GM19438 (cell line): ENCODE results near the gene CDC42BPA.
"Not testable (repeated sequence)": the region's sequence is repeated elsewhere in the genome, so short reads cannot be mapped to it uniquely, and the experiment has no call there.

ENCODE experiments used
- ATAC-seq: cut with Tn5 transposase; IDR thresholded peaks from one replicate; pipeline ENCODE4 v1.9.1; 2021; ENCODE audit warnings: low read depth; ENCODE audit not compliant: unreplicated experiment

Gene CDC42BPA

GRCh38 chr1:227009937-227010336 is 308.4 kb downstream of the CDC42BPA start:
- no peak for ATAC-seq

GRCh38 chr1:227006226-227006796 is 312.0 kb downstream of the CDC42BPA start:
- no peak for ATAC-seq

- ATAC-seq, result no peak
Observed at GRCh38 chr1:227004796-227005195, 313.5 kb downstream of the CDC42BPA start.

GRCh38 chr1:227003165-227003564 is 315.1 kb downstream of the CDC42BPA start:
- ATAC-seq, result no peak

GRCh38 chr1:227002531-227003049 is 315.7 kb downstream of the CDC42BPA start:
- ATAC-seq, result no peak

- not testable (repeated sequence) for ATAC-seq
Observed at GRCh38 chr1:226999579-226999978, 318.7 kb downstream of the CDC42BPA start.

- peak; percentile 82 for ATAC-seq
Observed at GRCh38 chr1:226995365-226996332, 322.6 kb downstream of the CDC42BPA start.

- ATAC-seq, result no peak
Observed at GRCh38 chr1:226994586-226995364, 323.5 kb downstream of the CDC42BPA start.

- no peak for ATAC-seq
Observed at GRCh38 chr1:226993814-226994585, 324.3 kb downstream of the CDC42BPA start.

GRCh38 chr1:226991920-226992319 is 326.4 kb downstream of the CDC42BPA start:
- ATAC-seq, result no peak

- no peak for ATAC-seq
Observed at GRCh38 chr1:226990133-226990716, 328.1 kb downstream of the CDC42BPA start.

GRCh38 chr1:226989085-226989920 is 329.0 kb downstream of the CDC42BPA start:
- ATAC-seq, result no peak

GRCh38 chr1:226988334-226988666 is 330.0 kb downstream of the CDC42BPA start:
- no peak for ATAC-seq

- ATAC-seq, result no peak
Observed at GRCh38 chr1:226987623-226988333, 330.5 kb downstream of the CDC42BPA start.

GRCh38 chr1:226987179-226987536 is 331.1 kb downstream of the CDC42BPA start:
- no peak for ATAC-seq

- ATAC-seq, result no peak
Observed at GRCh38 chr1:226986496-226987178, 331.7 kb downstream of the CDC42BPA start.

- no peak for ATAC-seq
Observed at GRCh38 chr1:226985839-226986463, 332.3 kb downstream of the CDC42BPA start.
